Prostate gland (tissue), 2 donors: ENCODE measurements around the gene DOCK3.

Source experiments
- POLR2A ChIP-seq: fragments of 450-650 bp; IDR thresholded peaks from one replicate; pipeline ENCODE4 v1.6.1; 2016; ENCODE audit warnings: antibody characterized with exemption, mild to moderate bottlenecking
- POLR2AphosphoS5 ChIP-seq: sonication (generic); formaldehyde crosslinking; IDR thresholded peaks from one replicate; pipeline ENCODE4 v1.6.1; 2017; ENCODE audit warnings: antibody characterized with exemption
- TF ChIP-seq, protein P1 (sequence below), 4 experiments: fragments of 200-600 bp in 2 of 4; fragments of 450-650 bp in 2 of 4; sonication (generic) in 2 of 4; IDR thresholded peaks; 1 replicate in 3 of 4; 2 replicates in 1 of 4; pipeline ENCODE4 v1.5.1; 2016 to 2019; ENCODE audit warnings: antibody characterized with exemption in 4 of 4, mild to moderate bottlenecking in 2 of 4, moderate library complexity in 2 of 4

- TF ChIP-seq, protein P1, sequence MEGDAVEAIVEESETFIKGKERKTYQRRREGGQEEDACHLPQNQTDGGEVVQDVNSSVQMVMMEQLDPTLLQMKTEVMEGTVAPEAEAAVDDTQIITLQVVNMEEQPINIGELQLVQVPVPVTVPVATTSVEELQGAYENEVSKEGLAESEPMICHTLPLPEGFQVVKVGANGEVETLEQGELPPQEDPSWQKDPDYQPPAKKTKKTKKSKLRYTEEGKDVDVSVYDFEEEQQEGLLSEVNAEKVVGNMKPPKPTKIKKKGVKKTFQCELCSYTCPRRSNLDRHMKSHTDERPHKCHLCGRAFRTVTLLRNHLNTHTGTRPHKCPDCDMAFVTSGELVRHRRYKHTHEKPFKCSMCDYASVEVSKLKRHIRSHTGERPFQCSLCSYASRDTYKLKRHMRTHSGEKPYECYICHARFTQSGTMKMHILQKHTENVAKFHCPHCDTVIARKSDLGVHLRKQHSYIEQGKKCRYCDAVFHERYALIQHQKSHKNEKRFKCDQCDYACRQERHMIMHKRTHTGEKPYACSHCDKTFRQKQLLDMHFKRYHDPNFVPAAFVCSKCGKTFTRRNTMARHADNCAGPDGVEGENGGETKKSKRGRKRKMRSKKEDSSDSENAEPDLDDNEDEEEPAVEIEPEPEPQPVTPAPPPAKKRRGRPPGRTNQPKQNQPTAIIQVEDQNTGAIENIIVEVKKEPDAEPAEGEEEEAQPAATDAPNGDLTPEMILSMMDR (IDR thresholded peaks at IDR 0.05), result no peak
- TF ChIP-seq POLR2A (no peak), POLR2AphosphoS5 (no peak)
Measured at GRCh38 chr3:51031666-51032065, 356.9 kb downstream of the DOCK3 start.
